Muscle layer of colon (tissue), 2 donors: ENCODE results near the gene C15orf39.

Source experiments
- H3K27ac ChIP-seq: one replicate; pipeline ENCODE4 v1.7.0; 2013; ENCODE audit warnings: low read depth, mild to moderate bottlenecking, low read length, moderate library complexity
- H3K27me3 ChIP-seq, 2 donors: one replicate each; pipeline ENCODE4 v1.7.0; 2013; ENCODE audit warnings: low read length in 2 of 2, mild to moderate bottlenecking in 2 of 2; ENCODE audit not compliant: insufficient read depth in 2 of 2, control insufficient read depth in 1 of 2
- H3K36me3 ChIP-seq: one replicate; pipeline ENCODE4 v1.7.0; 2013; ENCODE audit warnings: mild to moderate bottlenecking, low read length; ENCODE audit not compliant: insufficient read depth
- H3K4me1 ChIP-seq: one replicate; pipeline ENCODE4 v1.7.0; 2013; ENCODE audit warnings: mild to moderate bottlenecking, low read length; ENCODE audit not compliant: insufficient read depth
- H3K4me3 ChIP-seq, 2 donors: one replicate each; pipeline ENCODE4 v1.7.0; 2013; ENCODE audit warnings: low read length in 2 of 2, low read depth in 1 of 2, mild to moderate bottlenecking in 1 of 2, moderate library complexity in 1 of 2
- H3K9ac ChIP-seq: one replicate; pipeline ENCODE4 v1.7.0; 2013; ENCODE audit warnings: low read length
- H3K9me3 ChIP-seq: one replicate; pipeline ENCODE4 v1.7.0; 2013; ENCODE audit warnings: mild to moderate bottlenecking, low read length
- donor health status: abdominal sarcoma.
- donor health status: Adenocarcinoma of cecum.

Gene C15orf39

GRCh38 chr15:75230551-75231371, 29.1 kb downstream of the C15orf39 start:
- Histone ChIP-seq H3K4me1 (no peaks in the 10 kb centered on the region), H3K9ac (no peak overlapping the region), H3K27me3 (peaks cover 0 to 18% of the 10 kb centered on the region in 2 donors), H3K36me3 (no peaks in the 10 kb centered on the region), H3K4me3 (no peak overlapping the region), H3K9me3 (no peaks in the 10 kb centered on the region), H3K27ac (no peak overlapping the region)

DNA sequence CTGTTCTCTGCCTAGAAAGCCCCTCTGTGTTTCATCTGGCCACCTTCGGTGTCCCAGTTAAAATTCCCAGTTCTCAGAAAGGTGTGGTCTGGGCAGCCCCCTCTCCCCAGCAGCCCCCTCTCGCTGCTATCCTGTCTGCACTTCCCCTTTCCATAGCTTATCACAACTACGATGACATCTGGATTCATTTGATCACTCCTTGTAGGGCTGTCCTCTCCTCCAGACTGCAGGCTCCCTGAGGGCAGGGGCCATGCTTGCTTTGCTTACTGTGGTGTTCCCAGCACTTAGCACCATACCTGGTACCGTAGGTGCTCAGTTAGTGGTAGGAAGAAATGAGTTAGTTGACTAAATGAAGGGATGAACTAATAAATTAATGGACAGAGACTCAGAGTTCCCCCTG, 30.2 kb downstream of the C15orf39 start:
- no peaks in the 10 kb centered on the region for H3K9me3 ChIP-seq
- no peak overlapping the region for H3K4me3 ChIP-seq
- no peak overlapping the region for H3K9ac ChIP-seq
- H3K4me1 ChIP-seq: no peaks in the 10 kb centered on the region
- no peaks in the 10 kb centered on the region for H3K36me3 ChIP-seq
- H3K27me3 ChIP-seq: peaks cover 0 to 21% of the 10 kb centered on the region in 2 donors
- H3K27ac ChIP-seq: no peak overlapping the region

- Histone ChIP-seq H3K9me3 (no peaks in the 10 kb centered on the region), H3K4me3 (no peak overlapping the region), H3K27me3 (peaks cover 0 to 25% of the 10 kb centered on the region in 2 donors)
Measured at GRCh38 chr15:75232252-75232813, 30.7 kb downstream of the C15orf39 start.

GRCh38 chr15:75232826-75233503, 31.3 kb downstream of the C15orf39 start:
- no peaks in the 10 kb centered on the region for H3K4me1 ChIP-seq
- no peak overlapping the region for H3K4me3 ChIP-seq
- no peaks in the 10 kb centered on the region for H3K36me3 ChIP-seq
- H3K27me3 ChIP-seq: peaks cover 0 to 27% of the 10 kb centered on the region in 2 donors
- no peak overlapping the region for H3K27ac ChIP-seq
- no peak overlapping the region for H3K9ac ChIP-seq
- no peaks in the 10 kb centered on the region for H3K9me3 ChIP-seq

More at GRCh38 chr15:75232252-75232813, 30.7 kb downstream of the C15orf39 start:
- no peak overlapping the region for H3K27ac ChIP-seq
- H3K4me1 ChIP-seq: no peaks in the 10 kb centered on the region
- H3K9ac ChIP-seq: no peak overlapping the region
- H3K36me3 ChIP-seq: no peaks in the 10 kb centered on the region

DNA sequence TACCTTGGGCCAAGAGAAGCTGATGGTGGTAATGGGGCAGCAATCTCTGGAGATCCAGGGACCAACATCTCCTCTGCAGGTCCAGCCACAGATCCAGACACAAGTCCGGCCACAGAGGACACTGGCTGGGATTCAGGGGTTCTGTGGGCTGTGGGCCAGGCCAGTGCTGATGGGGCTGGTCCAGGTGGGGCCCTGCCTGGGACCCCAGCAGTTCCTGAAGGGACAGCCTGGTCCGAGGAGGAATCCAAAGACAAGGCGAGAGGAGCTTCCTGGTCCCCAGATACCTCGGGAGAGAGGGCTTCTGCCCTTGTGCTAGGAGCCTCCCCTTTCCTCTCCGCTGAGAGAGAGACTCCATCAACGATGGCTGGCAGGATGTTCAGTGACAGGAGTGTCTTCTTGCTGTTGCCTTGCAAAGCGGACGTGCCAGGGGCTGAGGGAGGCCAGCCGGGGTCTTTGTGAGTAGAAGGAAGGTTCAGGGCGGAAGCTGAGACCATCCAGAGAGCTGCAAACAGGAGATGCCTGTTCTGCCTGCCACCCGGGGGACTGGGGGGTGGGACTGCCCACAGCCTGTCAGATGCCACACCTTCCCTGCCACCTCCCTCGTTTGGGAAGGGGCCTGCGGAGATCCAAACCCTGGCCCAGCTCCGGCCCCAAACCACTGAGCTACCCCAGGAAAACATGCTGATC, 32.0 kb downstream of the C15orf39 start:
- H3K9ac ChIP-seq: no peak overlapping the region
- H3K36me3 ChIP-seq: no peaks in the 10 kb centered on the region
- H3K27ac ChIP-seq: no peak overlapping the region
- no peaks in the 10 kb centered on the region for H3K4me1 ChIP-seq
- no peaks in the 10 kb centered on the region for H3K9me3 ChIP-seq
- H3K4me3 ChIP-seq: no peak overlapping the region
- H3K27me3 ChIP-seq: peaks cover 0 to 20% of the 10 kb centered on the region in 2 donors

- Histone ChIP-seq H3K27me3 (peaks cover 0 to 20% of the 10 kb centered on the region in 2 donors), H3K4me3 (no peak overlapping the region), H3K36me3 (no peaks in the 10 kb centered on the region), H3K9ac (no peak overlapping the region), H3K9me3 (no peaks in the 10 kb centered on the region), H3K4me1 (no peaks in the 10 kb centered on the region), H3K27ac (no peak overlapping the region)
Measured at GRCh38 chr15:75234191-75234810, 32.6 kb downstream of the C15orf39 start.

DNA sequence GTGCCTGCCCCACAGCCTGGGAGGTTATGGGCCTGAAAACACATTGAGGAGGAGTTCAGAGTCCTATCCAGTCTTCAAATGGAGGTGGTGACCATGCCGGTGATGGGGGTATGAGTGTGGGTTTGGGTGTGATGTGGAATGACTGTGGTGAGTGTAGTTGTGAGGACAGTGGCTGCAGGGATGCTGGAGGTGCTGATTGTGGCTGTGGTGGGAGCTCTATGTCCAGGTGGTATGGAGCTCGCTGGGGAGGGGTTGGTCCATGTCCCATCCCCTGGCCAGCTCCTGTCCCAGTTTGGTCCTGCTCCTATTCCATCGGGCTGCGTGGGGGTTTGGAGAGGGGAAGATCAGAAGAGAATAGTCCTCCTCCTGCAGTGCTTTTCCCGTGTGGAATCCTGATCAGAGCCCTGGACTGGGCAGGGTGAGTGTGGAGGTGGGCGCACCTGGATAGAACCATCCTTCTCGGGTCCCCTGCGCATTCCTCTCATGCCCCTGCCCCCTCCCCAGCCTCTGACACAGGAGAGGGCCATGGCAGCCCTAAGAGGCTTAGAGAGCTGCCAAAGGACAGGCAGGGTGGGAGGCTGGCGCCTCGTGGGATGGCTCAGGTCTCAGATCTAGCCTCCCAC, 33.5 kb downstream of the C15orf39 start:
- Histone ChIP-seq H3K27ac (no peak overlapping the region), H3K9ac (no peak overlapping the region), H3K4me1 (no peaks in the 10 kb centered on the region), H3K9me3 (no peaks in the 10 kb centered on the region), H3K4me3 (no peak overlapping the region), H3K27me3 (peaks cover 0 to 20% of the 10 kb centered on the region in 2 donors), H3K36me3 (no peaks in the 10 kb centered on the region)

DNA sequence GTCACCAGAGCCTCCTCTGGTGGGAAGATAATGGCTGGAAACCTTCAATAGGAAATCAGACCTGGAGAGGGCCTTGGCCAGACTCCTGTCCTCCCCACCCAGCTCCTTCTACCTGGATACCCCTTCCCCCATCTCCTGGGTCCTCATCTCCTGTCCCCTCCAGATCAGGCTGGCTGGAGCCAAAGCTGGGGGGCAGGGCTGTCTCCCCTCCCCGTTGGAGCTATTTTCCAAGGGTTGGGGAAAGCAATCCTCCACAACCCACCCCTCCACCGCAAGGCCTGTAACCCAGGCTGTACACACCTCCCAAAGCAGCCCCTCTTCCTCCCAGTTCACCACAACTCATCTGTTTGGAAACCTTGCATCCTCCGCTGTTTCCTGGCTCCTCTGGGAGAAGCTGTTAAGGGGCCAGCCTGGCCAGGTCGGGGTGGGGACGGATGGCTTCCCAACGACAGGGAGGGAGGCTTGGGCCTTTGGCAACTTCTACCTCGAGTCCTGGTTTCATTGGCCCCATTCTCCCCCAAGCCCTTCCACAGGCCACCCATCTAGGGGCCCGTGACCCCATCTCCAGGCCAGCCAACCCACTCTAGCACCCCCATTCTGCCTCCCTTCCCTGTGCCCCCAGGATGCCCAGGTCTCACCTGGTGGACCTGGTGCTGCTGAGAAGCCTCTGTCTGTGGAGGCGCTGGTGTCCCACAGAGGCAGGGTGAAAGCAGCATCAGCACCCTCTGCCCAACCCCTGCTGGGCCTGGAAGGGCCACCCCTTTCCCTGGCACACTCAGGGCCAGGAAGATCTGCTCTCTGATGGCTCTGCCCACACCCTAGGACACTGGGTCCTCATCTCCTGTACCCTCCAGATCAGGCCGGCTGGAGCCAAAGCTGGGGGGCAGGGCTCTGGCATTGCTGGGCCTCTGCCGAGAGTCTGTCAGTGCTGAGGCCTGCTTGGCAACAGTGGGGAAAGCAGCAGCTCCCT, 34.4 kb downstream of the C15orf39 start:
- H3K27me3 ChIP-seq: peaks cover 0 to 20% of the 10 kb centered on the region in 2 donors
- H3K9me3 ChIP-seq: no peaks in the 10 kb centered on the region

DNA sequence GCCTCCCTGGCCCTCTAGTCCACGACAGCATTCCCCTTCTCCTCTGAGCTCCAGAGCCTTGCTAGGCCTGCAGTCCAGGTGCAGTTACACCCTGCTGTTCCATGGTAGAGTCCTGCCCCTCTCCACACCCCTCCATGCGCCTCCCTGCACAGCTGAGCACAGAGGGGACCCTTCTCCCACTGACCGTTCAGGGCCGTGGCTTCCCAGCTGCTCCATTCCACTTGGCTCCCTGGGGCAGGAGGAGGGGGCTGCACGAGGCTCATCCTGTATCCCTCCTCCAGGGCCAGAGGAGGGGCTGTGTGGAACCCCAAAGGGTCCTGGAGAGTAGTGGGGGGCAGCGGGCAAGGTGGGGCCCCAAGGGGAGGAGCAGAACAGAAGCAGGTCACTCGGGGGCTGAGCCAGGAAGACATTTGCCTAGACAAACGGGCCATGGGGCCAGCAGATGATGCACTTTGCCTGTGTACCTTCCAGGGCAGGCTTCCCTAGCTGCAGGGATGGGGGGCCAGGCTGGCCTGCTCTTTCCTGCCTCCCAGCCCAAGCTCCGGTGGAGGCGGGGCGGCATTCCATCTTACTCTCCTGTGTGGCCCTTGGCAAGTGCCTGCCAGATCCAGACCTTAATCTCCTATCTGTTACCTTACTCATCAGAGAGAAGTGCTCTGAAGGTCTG, 35.8 kb downstream of the C15orf39 start:
- Histone ChIP-seq H3K36me3 (no peaks in the 10 kb centered on the region), H3K27me3 (peaks cover 0 to 20% of the 10 kb centered on the region in 2 donors), H3K4me1 (no peaks in the 10 kb centered on the region), H3K27ac (no peak overlapping the region), H3K9ac (no peak overlapping the region), H3K9me3 (no peaks in the 10 kb centered on the region), H3K4me3 (no peak overlapping the region)

More for the DNA sequence above, 34.4 kb downstream of the C15orf39 start:
- no peak overlapping the region for H3K27ac ChIP-seq
- no peak overlapping the region for H3K4me3 ChIP-seq
- H3K36me3 ChIP-seq: no peaks in the 10 kb centered on the region
- no peak overlapping the region for H3K9ac ChIP-seq
- no peaks in the 10 kb centered on the region for H3K4me1 ChIP-seq
